ENCODE data around the gene OPTC. TPM values are rescaled to one million over a fixed set of nuclear protein-coding genes. Genes with fewer than 3 reads are reported as not detected.

The OPTC gene
- total RNA-seq, 1 experiment from 2014 or later = not detected

DNA sequence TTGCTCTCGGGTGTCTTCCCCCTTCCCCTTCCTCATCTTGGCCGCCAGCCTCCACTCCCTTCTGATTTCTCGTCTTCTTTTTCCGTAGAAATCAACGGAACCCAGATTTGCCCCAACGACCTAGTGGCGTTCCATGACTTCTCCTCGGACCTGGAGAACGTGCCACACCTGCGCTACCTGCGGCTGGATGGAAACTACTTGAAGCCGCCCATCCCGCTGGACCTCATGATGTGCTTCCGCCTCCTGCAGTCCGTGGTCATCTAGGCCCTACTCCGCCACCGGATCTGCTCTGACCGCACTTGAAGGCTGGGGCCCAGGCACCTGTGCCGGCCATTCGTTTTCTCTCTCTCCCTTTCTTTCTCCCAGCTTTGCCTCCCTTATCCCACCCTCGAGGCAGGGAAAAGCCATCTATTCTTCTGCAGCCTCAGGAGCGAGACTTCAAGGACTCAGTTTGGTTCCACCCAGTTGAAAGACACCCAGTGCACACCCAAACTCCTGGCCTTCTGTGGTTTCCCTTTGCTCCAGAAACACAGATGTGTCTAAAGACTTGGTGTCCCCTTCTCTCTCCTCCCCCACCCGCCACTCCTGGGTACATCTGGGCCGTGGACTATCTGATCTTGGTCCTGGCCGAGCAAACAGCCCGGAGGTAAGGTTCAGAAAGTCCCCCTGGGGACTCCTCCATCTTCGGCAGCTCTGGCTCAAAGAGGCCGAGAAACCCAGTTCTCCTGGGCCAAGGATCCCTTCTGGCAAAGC lies 7.2 kb upstream of the OPTC start:
- ChIA-PET RAD21 (ENCODE audit: low non-redundant PET in 1 of 2, low total read pairs in 2 of 2, uncharacterized antibody in 2 of 2, unreplicated experiment in 2 of 2) (interaction anchor here in 1 of 2 experiments (1.6 kb wide), 1 partner anchor 145 kb away, joined by 4 read pairs; no protein-coding TSS in a partner anchor), CTCF (interaction anchor here (1.8 to 3.0 kb wide), 6 partner anchors 11 to 219 kb away, joined by 6 to 28 read pairs (median 15); partner anchors contain the start of gene PRELP), POLR2A (no interaction called here)
- no peak for DNase-seq (ENCODE audit: low read depth, low spot score)
- BruUV-seq (replicated peaks) = no TSS peak
- Histone ChIP-seq H3K36me3 (ENCODE audit: control insufficient read depth in 1 of 2, insufficient read depth in 2 of 2, low read length in 2 of 2) (no peaks in the 10 kb centered on the region), H3K9ac (ENCODE audit: low read length) (no peak overlapping the region), H4K20me1 (ENCODE audit: insufficient read depth) (no peaks in the 10 kb centered on the region), H3K4me2 (ENCODE audit: low read length) (peak overlapping the region; percentile 77), H3K9me2 (ENCODE audit: insufficient read depth) (no peaks in the 10 kb centered on the region), H3K27me3 (ENCODE audit: insufficient read depth, low read length) (no peaks in the 10 kb centered on the region), H3K27ac (ENCODE audit: low read depth, low read length) (peak overlapping the region; percentile 50; the same call in 1 of the 2 replicates), H2AFZ (ENCODE audit: low read depth, low read length, poor library complexity, severe bottlenecking) (peak overlapping the region; percentile 44), H3K4me3 (replicated peaks in 1 of 2; ENCODE audit: low read depth in 1 of 2, low read length in 2 of 2) (no peak overlapping the region; a peak in 1 of 4 replicates), H3K79me2 (ENCODE audit: insufficient read depth, low read length) (no peaks in the 10 kb centered on the region), H3K4me1 (ENCODE audit: control insufficient read depth in 1 of 2, insufficient read depth in 2 of 2, low read length in 2 of 2) (peaks cover 4 to 12% of the 10 kb centered on the region in 2 experiments; a peak in 2 of 4 replicates), H3K9me3 (ENCODE audit: control insufficient read depth in 1 of 2, insufficient read depth in 1 of 2, low read depth in 1 of 2, low read length in 2 of 2) (no peaks in the 10 kb centered on the region)
- ATAC-seq = no peak
- TF ChIP-seq, protein P1, sequence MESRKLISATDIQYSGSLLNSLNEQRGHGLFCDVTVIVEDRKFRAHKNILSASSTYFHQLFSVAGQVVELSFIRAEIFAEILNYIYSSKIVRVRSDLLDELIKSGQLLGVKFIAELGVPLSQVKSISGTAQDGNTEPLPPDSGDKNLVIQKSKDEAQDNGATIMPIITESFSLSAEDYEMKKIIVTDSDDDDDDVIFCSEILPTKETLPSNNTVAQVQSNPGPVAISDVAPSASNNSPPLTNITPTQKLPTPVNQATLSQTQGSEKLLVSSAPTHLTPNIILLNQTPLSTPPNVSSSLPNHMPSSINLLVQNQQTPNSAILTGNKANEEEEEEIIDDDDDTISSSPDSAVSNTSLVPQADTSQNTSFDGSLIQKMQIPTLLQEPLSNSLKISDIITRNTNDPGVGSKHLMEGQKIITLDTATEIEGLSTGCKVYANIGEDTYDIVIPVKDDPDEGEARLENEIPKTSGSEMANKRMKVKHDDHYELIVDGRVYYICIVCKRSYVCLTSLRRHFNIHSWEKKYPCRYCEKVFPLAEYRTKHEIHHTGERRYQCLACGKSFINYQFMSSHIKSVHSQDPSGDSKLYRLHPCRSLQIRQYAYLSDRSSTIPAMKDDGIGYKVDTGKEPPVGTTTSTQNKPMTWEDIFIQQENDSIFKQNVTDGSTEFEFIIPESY (IDR thresholded peaks at IDR 0.05; ENCODE audit: extremely low read depth, insufficient replicate concordance, low read length) = no peak
- TF ChIP-seq EGR1 (IDR thresholded peaks at IDR 0.05; ENCODE audit: low read depth) = no peak
- TF ChIP-seq ZNF274 (IDR thresholded peaks at IDR 0.05; ENCODE audit: low read depth, low read length) = no peak
- TF ChIP-seq, protein P2, sequence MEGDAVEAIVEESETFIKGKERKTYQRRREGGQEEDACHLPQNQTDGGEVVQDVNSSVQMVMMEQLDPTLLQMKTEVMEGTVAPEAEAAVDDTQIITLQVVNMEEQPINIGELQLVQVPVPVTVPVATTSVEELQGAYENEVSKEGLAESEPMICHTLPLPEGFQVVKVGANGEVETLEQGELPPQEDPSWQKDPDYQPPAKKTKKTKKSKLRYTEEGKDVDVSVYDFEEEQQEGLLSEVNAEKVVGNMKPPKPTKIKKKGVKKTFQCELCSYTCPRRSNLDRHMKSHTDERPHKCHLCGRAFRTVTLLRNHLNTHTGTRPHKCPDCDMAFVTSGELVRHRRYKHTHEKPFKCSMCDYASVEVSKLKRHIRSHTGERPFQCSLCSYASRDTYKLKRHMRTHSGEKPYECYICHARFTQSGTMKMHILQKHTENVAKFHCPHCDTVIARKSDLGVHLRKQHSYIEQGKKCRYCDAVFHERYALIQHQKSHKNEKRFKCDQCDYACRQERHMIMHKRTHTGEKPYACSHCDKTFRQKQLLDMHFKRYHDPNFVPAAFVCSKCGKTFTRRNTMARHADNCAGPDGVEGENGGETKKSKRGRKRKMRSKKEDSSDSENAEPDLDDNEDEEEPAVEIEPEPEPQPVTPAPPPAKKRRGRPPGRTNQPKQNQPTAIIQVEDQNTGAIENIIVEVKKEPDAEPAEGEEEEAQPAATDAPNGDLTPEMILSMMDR (IDR thresholded peaks at IDR 0.05 in 2 of 3, conservative IDR thresholded peaks at IDR 0.05 in 1 of 3; ENCODE audit: borderline replicate concordance in 1 of 3, insufficient read depth in 1 of 3, low read depth in 2 of 3, low read length in 2 of 3) = no peak
- TF ChIP-seq, protein P3, sequence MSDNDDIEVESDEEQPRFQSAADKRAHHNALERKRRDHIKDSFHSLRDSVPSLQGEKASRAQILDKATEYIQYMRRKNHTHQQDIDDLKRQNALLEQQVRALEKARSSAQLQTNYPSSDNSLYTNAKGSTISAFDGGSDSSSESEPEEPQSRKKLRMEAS (IDR thresholded peaks at IDR 0.05) = no peak
- no peak for TF ChIP-seq YY1 (IDR thresholded peaks at IDR 0.05; ENCODE audit: extremely low read depth, insufficient replicate concordance, low read depth, low read length)
- no peak for TF ChIP-seq POLR2A (IDR thresholded peaks at IDR 0.05; ENCODE audit: borderline replicate concordance, extremely low read depth, insufficient read depth, insufficient read length)
- TF ChIP-seq JUND (IDR thresholded peaks at IDR 0.05) = no peak
- TF ChIP-seq, protein P4, sequence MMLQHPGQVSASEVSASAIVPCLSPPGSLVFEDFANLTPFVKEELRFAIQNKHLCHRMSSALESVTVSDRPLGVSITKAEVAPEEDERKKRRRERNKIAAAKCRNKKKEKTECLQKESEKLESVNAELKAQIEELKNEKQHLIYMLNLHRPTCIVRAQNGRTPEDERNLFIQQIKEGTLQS (IDR thresholded peaks at IDR 0.05) = no peak
- TF ChIP-seq SP1 (IDR thresholded peaks at IDR 0.05; ENCODE audit: low read depth) = no peak
- intact Hi-C loops (cut with micrococcal nuclease) = loop anchor here (1.0 kb wide), 2 partner anchors 146 to 213 kb away; no protein-coding TSS in a partner anchor
